RWPE2 (cell line): Measurements from ENCODE around the gene POP5.

Experiments used
- ATAC-seq: fragments of 200-7000 bp; cut with Tn5 transposase; 3 replicates; pipeline ENCODE4 v1.9.1; 2021; ENCODE audit warnings: low read depth
- DNase-seq: peaks from one replicate; pipeline ENCODE4 v3.0.0-alpha.2; 2020; ENCODE audit warnings: low spot score
- H3K27ac ChIP-seq: fragments of 450-650 bp; 2 replicates; pipeline ENCODE4 v1.5.1; 2017; ENCODE audit warnings: mild to moderate bottlenecking; ENCODE audit not compliant: poor library complexity, severe bottlenecking
- H3K27me3 ChIP-seq: fragments of 250-450 bp; sonication (Bioruptor Pico); 2 replicates; pipeline ENCODE4 v1.5.1; 2021; ENCODE audit warnings: mild to moderate bottlenecking, moderate library complexity; ENCODE audit not compliant: insufficient read depth, poor library complexity, severe bottlenecking
- H3K36me3 ChIP-seq: fragments of 250-450 bp; sonication (Bioruptor Pico); 2 replicates; pipeline ENCODE4 v1.5.1; 2020; ENCODE audit warnings: low read depth, mild to moderate bottlenecking, moderate library complexity
- H3K4me1 ChIP-seq: fragments of 250-450 bp; sonication (Bioruptor Pico); 2 replicates; pipeline ENCODE4 v1.5.1; 2021; ENCODE audit warnings: mild to moderate bottlenecking, moderate library complexity; ENCODE audit not compliant: insufficient read depth, poor library complexity, severe bottlenecking
- H3K4me3 ChIP-seq: fragments of 250-450 bp; sonication (Bioruptor Pico); 2 replicates; pipeline ENCODE4 v1.5.1; 2021; ENCODE audit warnings: mild to moderate bottlenecking, moderate library complexity; ENCODE audit not compliant: severe bottlenecking
- H3K9me3 ChIP-seq: fragments of 250-450 bp; sonication (Bioruptor Pico); 2 replicates; pipeline ENCODE4 v1.5.1; 2021; ENCODE audit warnings: mild to moderate bottlenecking, moderate library complexity; ENCODE audit not compliant: severe bottlenecking
- CTCF ChIP-seq: fragments of 450-650 bp; IDR thresholded peaks from one replicate; pipeline ENCODE4 v1.5.1; 2017; ENCODE audit warnings: mild to moderate bottlenecking, moderate library complexity; ENCODE audit not compliant: poor library complexity, severe bottlenecking

The POP5 gene

GRCh38 chr12:120580787-120581723, at the start of gene POP5:
Gene POP5 (minus strand): TSS chr12:120581402. CDS start chr12:120581362, 40 bp downstream.
- Histone ChIP-seq H3K9me3 (no peaks in the 10 kb centered on the region), H3K4me1 (no peaks in the 10 kb centered on the region), H3K36me3 (peaks cover 40% of the 10 kb centered on the region), H3K27ac (peak within 1 kb of the TSS; percentile 31), H3K4me3 (peak within 1 kb of the TSS; percentile 71), H3K27me3 (no peaks in the 10 kb centered on the region)
- ATAC-seq = peak; percentile 94
- DNase-seq = peak; percentile 96
- TF ChIP-seq CTCF = no peak

GRCh38 chr12:120630104-120630892, 49.1 kb upstream of the POP5 start:
- no peaks in the 10 kb centered on the region for H3K27me3 ChIP-seq
- ATAC-seq = no peak
- no peaks in the 10 kb centered on the region for H3K9me3 ChIP-seq
- no peak for DNase-seq
- no peaks in the 10 kb centered on the region for H3K4me1 ChIP-seq
- no peak overlapping the region for H3K4me3 ChIP-seq
- no peak overlapping the region for H3K27ac ChIP-seq
- no peaks in the 10 kb centered on the region for H3K36me3 ChIP-seq
- TF ChIP-seq CTCF = no peak

- H3K27ac ChIP-seq = no peak overlapping the region
- no peaks in the 10 kb centered on the region for H3K36me3 ChIP-seq
- ATAC-seq (peak; percentile 19; the same call in 1 of the 3 replicates), DNase-seq (no peak)
- TF ChIP-seq CTCF = no peak
- no peaks in the 10 kb centered on the region for H3K27me3 ChIP-seq
- H3K9me3 ChIP-seq = no peaks in the 10 kb centered on the region
- H3K4me3 ChIP-seq = no peak overlapping the region
- no peaks in the 10 kb centered on the region for H3K4me1 ChIP-seq
These were observed 47.7 kb upstream of the POP5 start for GRCh38 chr12:120628919-120629318.

GRCh38 chr12:120625557-120626419, 44.6 kb upstream of the POP5 start:
- Histone ChIP-seq H3K9me3 (no peaks in the 10 kb centered on the region), H3K4me1 (peaks cover 4% of the 10 kb centered on the region), H3K36me3 (no peaks in the 10 kb centered on the region), H3K4me3 (no peak overlapping the region), H3K27me3 (no peaks in the 10 kb centered on the region), H3K27ac (no peak overlapping the region)
- TF ChIP-seq CTCF = peak; percentile 6
- ATAC-seq (no peak), DNase-seq (no peak)
